Measurements from ENCODE around the gene PFKFB3. TPM values are rescaled to one million over a fixed set of nuclear protein-coding genes. Genes with fewer than 3 reads are reported as not detected.

Gene PFKFB3
- total and polyA plus RNA-seq, 2 of the 4 experiments (the other 2 are of a cell fraction): 34.1 to 45.5 TPM

DNA sequence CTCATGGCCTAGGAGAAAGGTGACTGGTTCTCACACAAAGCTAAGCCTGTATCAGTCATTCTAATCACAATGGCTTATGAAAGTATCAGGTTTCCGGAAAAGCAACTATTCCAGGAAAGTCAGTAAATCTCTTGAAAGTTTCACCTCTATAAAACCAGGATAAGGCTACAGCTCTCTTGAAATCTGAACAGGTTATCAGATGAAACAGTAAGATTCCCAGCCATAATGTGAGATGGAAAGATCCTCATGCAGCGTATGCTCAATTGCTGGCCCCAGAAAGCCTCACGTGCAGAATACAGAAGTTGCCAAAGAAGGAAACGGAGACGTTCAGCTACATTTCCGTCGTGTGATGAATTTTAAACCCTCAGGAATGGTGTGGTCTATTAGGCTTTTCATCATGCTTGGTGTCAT, 90.0 kb downstream of the PFKFB3 start:
- in situ Hi-C loops (cut with MboI; ENCODE audit: low sequenced_read_pairs): no loop called here
- POLR2A ChIA-PET (ENCODE audit: unreplicated experiment): no interaction called here
- no peak overlapping the region for H3K4ac ChIP-seq (ENCODE audit: low read depth, low read length)
- no peaks in the 10 kb centered on the region for H3K4me1 ChIP-seq (ENCODE audit: control insufficient read depth, insufficient read depth, low read length)
- H3K27ac ChIP-seq (ENCODE audit: insufficient read depth, low read length): no peak overlapping the region
- no peaks in the 10 kb centered on the region for H3K27me3 ChIP-seq (ENCODE audit: control insufficient read depth, insufficient read depth, low read length)
- no peak overlapping the region for H3K23ac ChIP-seq (ENCODE audit: low read depth, low read length)
- H3K9me3 ChIP-seq (ENCODE audit: control insufficient read depth, insufficient read depth, low read length): no peaks in the 10 kb centered on the region
- no peak overlapping the region for H2BK5ac ChIP-seq (ENCODE audit: low read depth, low read length, poor library complexity, severe bottlenecking)
- no peak overlapping the region for H4K5ac ChIP-seq (ENCODE audit: low read depth, low read length)
- no peak overlapping the region for H3K56ac ChIP-seq (ENCODE audit: extremely low read depth, insufficient read depth, low read length)
- ATAC-seq (ENCODE audit: low read depth) (no peak), DNase-seq (no peak)
- 100% methylated on average over 1 of the region's 7 CpGs; no CpG with 5 or more reads in 1 of the 2 experiments for WGBS, 2 experiments (ENCODE audit: extremely low coverage in 2 of 2, insufficient read length in 1 of 2)
- no peak for TF ChIP-seq RCOR1 (IDR thresholded peaks at IDR 0.05; ENCODE audit: insufficient replicate concordance, low read length)
- TF ChIP-seq NFE2L2 (IDR thresholded peaks at IDR 0.05; ENCODE audit: low read depth, low read length): no peak
- TF ChIP-seq, protein P1, sequence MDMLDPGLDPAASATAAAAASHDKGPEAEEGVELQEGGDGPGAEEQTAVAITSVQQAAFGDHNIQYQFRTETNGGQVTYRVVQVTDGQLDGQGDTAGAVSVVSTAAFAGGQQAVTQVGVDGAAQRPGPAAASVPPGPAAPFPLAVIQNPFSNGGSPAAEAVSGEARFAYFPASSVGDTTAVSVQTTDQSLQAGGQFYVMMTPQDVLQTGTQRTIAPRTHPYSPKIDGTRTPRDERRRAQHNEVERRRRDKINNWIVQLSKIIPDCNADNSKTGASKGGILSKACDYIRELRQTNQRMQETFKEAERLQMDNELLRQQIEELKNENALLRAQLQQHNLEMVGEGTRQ (IDR thresholded peaks at IDR 0.05; ENCODE audit: low read depth, low read length): no peak
- TF ChIP-seq, protein P2, sequence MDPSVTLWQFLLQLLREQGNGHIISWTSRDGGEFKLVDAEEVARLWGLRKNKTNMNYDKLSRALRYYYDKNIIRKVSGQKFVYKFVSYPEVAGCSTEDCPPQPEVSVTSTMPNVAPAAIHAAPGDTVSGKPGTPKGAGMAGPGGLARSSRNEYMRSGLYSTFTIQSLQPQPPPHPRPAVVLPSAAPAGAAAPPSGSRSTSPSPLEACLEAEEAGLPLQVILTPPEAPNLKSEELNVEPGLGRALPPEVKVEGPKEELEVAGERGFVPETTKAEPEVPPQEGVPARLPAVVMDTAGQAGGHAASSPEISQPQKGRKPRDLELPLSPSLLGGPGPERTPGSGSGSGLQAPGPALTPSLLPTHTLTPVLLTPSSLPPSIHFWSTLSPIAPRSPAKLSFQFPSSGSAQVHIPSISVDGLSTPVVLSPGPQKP (IDR thresholded peaks at IDR 0.05; ENCODE audit: borderline replicate concordance, low read depth, low read length): no peak
- no peak for TF ChIP-seq SMC3 (IDR thresholded peaks at IDR 0.05; ENCODE audit: low read depth, low read length)
- no peak for TF ChIP-seq CHD1 (IDR thresholded peaks at IDR 0.05; ENCODE audit: low read depth, low read length)
- TF ChIP-seq MAFK (IDR thresholded peaks at IDR 0.05; ENCODE audit: low read depth, low read length): no peak
- TF ChIP-seq BHLHE40 (IDR thresholded peaks at IDR 0.05; ENCODE audit: low read depth, low read length): no peak
- TF ChIP-seq CEBPB (IDR thresholded peaks at IDR 0.05; ENCODE audit: low read depth, low read length): no peak
- TF ChIP-seq MAZ (IDR thresholded peaks at IDR 0.05; ENCODE audit: borderline replicate concordance, low read depth, low read length): no peak
- TF ChIP-seq, protein P3, sequence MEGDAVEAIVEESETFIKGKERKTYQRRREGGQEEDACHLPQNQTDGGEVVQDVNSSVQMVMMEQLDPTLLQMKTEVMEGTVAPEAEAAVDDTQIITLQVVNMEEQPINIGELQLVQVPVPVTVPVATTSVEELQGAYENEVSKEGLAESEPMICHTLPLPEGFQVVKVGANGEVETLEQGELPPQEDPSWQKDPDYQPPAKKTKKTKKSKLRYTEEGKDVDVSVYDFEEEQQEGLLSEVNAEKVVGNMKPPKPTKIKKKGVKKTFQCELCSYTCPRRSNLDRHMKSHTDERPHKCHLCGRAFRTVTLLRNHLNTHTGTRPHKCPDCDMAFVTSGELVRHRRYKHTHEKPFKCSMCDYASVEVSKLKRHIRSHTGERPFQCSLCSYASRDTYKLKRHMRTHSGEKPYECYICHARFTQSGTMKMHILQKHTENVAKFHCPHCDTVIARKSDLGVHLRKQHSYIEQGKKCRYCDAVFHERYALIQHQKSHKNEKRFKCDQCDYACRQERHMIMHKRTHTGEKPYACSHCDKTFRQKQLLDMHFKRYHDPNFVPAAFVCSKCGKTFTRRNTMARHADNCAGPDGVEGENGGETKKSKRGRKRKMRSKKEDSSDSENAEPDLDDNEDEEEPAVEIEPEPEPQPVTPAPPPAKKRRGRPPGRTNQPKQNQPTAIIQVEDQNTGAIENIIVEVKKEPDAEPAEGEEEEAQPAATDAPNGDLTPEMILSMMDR (conservative IDR thresholded peaks at IDR 0.05; ENCODE audit: low read depth, low read length): no peak
- TF ChIP-seq RFX5 (IDR thresholded peaks at IDR 0.05; ENCODE audit: low read depth, low read length): no peak
- TF ChIP-seq FOS (IDR thresholded peaks at IDR 0.05; ENCODE audit: low read depth, low read length): no peak
- no peak overlapping the region for H3K14ac ChIP-seq (replicated peaks; ENCODE audit: low read depth, low read length)
- H3K4me3 ChIP-seq (ENCODE audit: insufficient read depth, low read depth, low read length): no peak overlapping the region
- intact Hi-C loops (cut with micrococcal nuclease): loop anchor here (1.0 kb wide), 1 partner anchor 27 kb away; no protein-coding TSS in a partner anchor
- H2BK120ac ChIP-seq (ENCODE audit: low read depth, low read length): no peak overlapping the region
- H3K18ac ChIP-seq (ENCODE audit: low read depth, low read length): no peak overlapping the region
- no peaks in the 10 kb centered on the region for H3K9me1 ChIP-seq (ENCODE audit: insufficient read depth, low read length)
- dilution Hi-C loops (cut with HindIII; ENCODE audit: low sequenced_read_pairs, unreplicated experiment): no loop called here
- H2BK20ac ChIP-seq (ENCODE audit: low read depth, low read length): no peak overlapping the region
- no peak overlapping the region for H2AK5ac ChIP-seq (ENCODE audit: low read depth, low read length)
- H3K79me1 ChIP-seq (ENCODE audit: low read depth in 1 of 2, low read length in 2 of 2): no peaks in the 10 kb centered on the region
- H3K36me3 ChIP-seq (ENCODE audit: control insufficient read depth, insufficient read depth, low read length): no peaks in the 10 kb centered on the region
- H3K9ac ChIP-seq (ENCODE audit: low read depth, low read length): no peak overlapping the region
- no peak overlapping the region for H2BK15ac ChIP-seq (ENCODE audit: low read depth, low read length)
- no peak overlapping the region for H4K8ac ChIP-seq (ENCODE audit: low read depth in 2 of 2, low read length in 2 of 2)
- no peak overlapping the region for H2AK9ac ChIP-seq (replicated peaks; ENCODE audit: low read depth, low read length, poor library complexity)
- BruUV-seq (replicated peaks): no TSS peak
- no peak overlapping the region for H2AFZ ChIP-seq (replicated peaks; ENCODE audit: low read length, poor library complexity)
- CTCF ChIA-PET: interaction anchor here (0.6 kb wide), 2 partner anchors 12 to 1504 kb away, joined by 3 to 8 read pairs; no protein-coding TSS in a partner anchor
- no peak overlapping the region for H4K91ac ChIP-seq (ENCODE audit: insufficient read depth, low read depth, low read length)
- no peaks in the 10 kb centered on the region for H4K20me1 ChIP-seq (ENCODE audit: insufficient read depth, low read length)
- no peak overlapping the region for H3K4me2 ChIP-seq (ENCODE audit: low read depth, low read length)
